ENCODE measurements around the gene HOXA13.

The HOXA13 gene

GRCh38 chr7:27198871-27199801, 755 bp downstream of the HOXA13 start:
- FAIRE-seq (no peak), DNase-seq (ENCODE audit: insufficient read length, low spot score) (no peak)
- no peak for TF ChIP-seq CTCF (IDR thresholded peaks at IDR 0.05; ENCODE audit: insufficient read depth, missing control alignments)

GRCh38 chr7:27198138-27198841, 1.6 kb downstream of the HOXA13 start:
- no peak for TF ChIP-seq CTCF (IDR thresholded peaks at IDR 0.05; ENCODE audit: insufficient read depth, missing control alignments)
- DNase-seq (ENCODE audit: insufficient read length, low spot score) (no peak), FAIRE-seq (no peak)

GRCh38 chr7:27197137-27198042, 2.5 kb downstream of the HOXA13 start:
- DNase-seq (ENCODE audit: insufficient read length, low spot score): no peak
- no peak for TF ChIP-seq CTCF (IDR thresholded peaks at IDR 0.05; ENCODE audit: insufficient read depth, missing control alignments)
- FAIRE-seq: peak; percentile 77

- FAIRE-seq (peak; percentile 84), DNase-seq (ENCODE audit: insufficient read length, low spot score) (no peak)
- TF ChIP-seq CTCF (IDR thresholded peaks at IDR 0.05; ENCODE audit: insufficient read depth, missing control alignments): peak; percentile 91
These were observed 3.6 kb downstream of the HOXA13 start for GRCh38 chr7:27196287-27196767.

- FAIRE-seq (no peak), DNase-seq (ENCODE audit: insufficient read length, low spot score) (no peak)
- no peak for TF ChIP-seq CTCF (IDR thresholded peaks at IDR 0.05; ENCODE audit: insufficient read depth, missing control alignments)
These were observed 5.1 kb downstream of the HOXA13 start for GRCh38 chr7:27194686-27195379.

GRCh38 chr7:27194002-27194352, 5.9 kb downstream of the HOXA13 start:
- TF ChIP-seq CTCF (IDR thresholded peaks at IDR 0.05; ENCODE audit: insufficient read depth, missing control alignments): no peak
- FAIRE-seq: no peak
- no peak for DNase-seq (ENCODE audit: insufficient read length, low spot score)

All from D721Med (cell line).